Fibroblast of gingiva (primary cell): Measurements from ENCODE around the gene CTNNA3.

ENCODE experiments used
- DNase-seq: peaks from one replicate; pipeline ENCODE4 v3.0.0-alpha.2; 2011; ENCODE audit warnings: low read depth

CTNNA3 gene

GRCh38 chr10:66284621-66285020, 1411.4 kb downstream of the CTNNA3 start:
- no peak for DNase-seq

- DNase-seq: no peak
These were observed 1412.0 kb downstream of the CTNNA3 start for GRCh38 chr10:66283874-66284464.

GRCh38 chr10:66283064-66283463, 1412.9 kb downstream of the CTNNA3 start:
- no peak for DNase-seq

GRCh38 chr10:66281327-66281726, 1414.7 kb downstream of the CTNNA3 start:
- no peak for DNase-seq

GRCh38 chr10:66277481-66277880, 1418.5 kb downstream of the CTNNA3 start:
- DNase-seq: no peak

GRCh38 chr10:66273966-66274519, 1422.0 kb downstream of the CTNNA3 start:
- no peak for DNase-seq

- no peak for DNase-seq
These were observed 1430.6 kb downstream of the CTNNA3 start for GRCh38 chr10:66265398-66265797.

GRCh38 chr10:66259836-66260235, 1436.2 kb downstream of the CTNNA3 start:
- DNase-seq: no peak

GRCh38 chr10:66258693-66259092, 1437.3 kb downstream of the CTNNA3 start:
- no peak for DNase-seq

- no peak for DNase-seq
These were observed 1438.2 kb downstream of the CTNNA3 start for GRCh38 chr10:66257801-66258200.

GRCh38 chr10:66252986-66253385, 1443.0 kb downstream of the CTNNA3 start:
- DNase-seq: no peak

GRCh38 chr10:66246177-66246576, 1449.8 kb downstream of the CTNNA3 start:
- DNase-seq: no peak

- DNase-seq: no peak
These were observed 1451.0 kb downstream of the CTNNA3 start for GRCh38 chr10:66244953-66245352.

GRCh38 chr10:66242885-66243284, 1453.1 kb downstream of the CTNNA3 start:
- no peak for DNase-seq

- no peak for DNase-seq
These were observed 1456.9 kb downstream of the CTNNA3 start for GRCh38 chr10:66239062-66239461.

GRCh38 chr10:66238343-66238742, 1457.7 kb downstream of the CTNNA3 start:
- DNase-seq: no peak

- DNase-seq: no peak
These were observed 1461.1 kb downstream of the CTNNA3 start for GRCh38 chr10:66234872-66235271.

- DNase-seq: no peak
These were observed 1467.1 kb downstream of the CTNNA3 start for GRCh38 chr10:66228887-66229286.

- DNase-seq: no peak
These were observed 1472.3 kb downstream of the CTNNA3 start for GRCh38 chr10:66223656-66224055.

- DNase-seq: no peak
These were observed 1473.4 kb downstream of the CTNNA3 start for GRCh38 chr10:66222462-66223046.

- no peak for DNase-seq
These were observed 1476.9 kb downstream of the CTNNA3 start for GRCh38 chr10:66218981-66219587.

- DNase-seq: no peak
These were observed 1477.7 kb downstream of the CTNNA3 start for GRCh38 chr10:66218289-66218688.

GRCh38 chr10:66215920-66216319, 1480.1 kb downstream of the CTNNA3 start:
- no peak for DNase-seq
